Tibial nerve (tissue), 4 donors: Measurements from ENCODE around the gene ACVR1B. TPM values are rescaled to one million over a fixed set of nuclear protein-coding genes. Genes with fewer than 3 reads are reported as not detected.
A peak's percentile ranks its signal among the peaks of the same experiment; 100 is the strongest.

Source experiments
- DNase-seq, 2 donors: peaks; one replicate each; pipeline ENCODE4 v3.0.0-alpha.2; 2019; ENCODE audit warnings: low spot score in 2 of 2
- H3K27ac ChIP-seq, 4 donors: fragments of 200-600 bp; sonication (generic) in 3 of 4; one replicate each; pipeline ENCODE4 v1.5.1; 2017 to 2019; ENCODE audit warnings: mild to moderate bottlenecking in 1 of 4
- H3K27me3 ChIP-seq, 2 donors: fragments of 200-600 bp; sonication (generic) in 1 of 2; one replicate each; pipeline versions ENCODE4 v1.5.1 to v1.6.0; 2017 to 2019
- H3K36me3 ChIP-seq, 3 donors: fragments of 200-600 bp; sonication (generic); one replicate each; pipeline ENCODE4 v1.5.1; 2018 to 2019
- H3K4me1 ChIP-seq, 4 donors: fragments of 200-600 bp; sonication (generic) in 3 of 4; one replicate each; pipeline ENCODE4 v1.5.1; 2017 to 2019
- H3K4me3 ChIP-seq, 4 donors: fragments of 200-600 bp; sonication (generic) in 3 of 4; one replicate each; pipeline ENCODE4 v1.5.1; 2017 to 2019; ENCODE audit warnings: mild to moderate bottlenecking in 1 of 4, moderate library complexity in 1 of 4
- H3K9me3 ChIP-seq, 4 donors: fragments of 200-600 bp; sonication (generic) in 3 of 4; one replicate each; pipeline ENCODE4 v1.5.1; 2017 to 2019
- CTCF ChIP-seq, 5 experiments: fragments of 200-600 bp in 3 of 5; fragments of 450-650 bp in 2 of 5; sonication (generic) in 3 of 5; IDR thresholded peaks; one replicate each; pipeline ENCODE4 v1.5.1; 2016 to 2019; ENCODE audit warnings: antibody characterized with exemption in 5 of 5, mild to moderate bottlenecking in 3 of 5, moderate library complexity in 2 of 5
- EP300 ChIP-seq, 2 donors: sonication (generic); formaldehyde crosslinking; IDR thresholded peaks; one replicate each; pipeline ENCODE4 v1.6.1; 2017; ENCODE audit warnings: antibody characterized with exemption in 2 of 2, mild to moderate bottlenecking in 1 of 2
- POLR2A ChIP-seq, 2 donors: fragments of 450-650 bp; IDR thresholded peaks; one replicate each; pipeline ENCODE4 v1.6.1; 2017; ENCODE audit warnings: antibody characterized with exemption in 2 of 2, mild to moderate bottlenecking in 2 of 2, moderate library complexity in 2 of 2
- WGBS, 2 donors: methylation state at CpG; one replicate each; pipeline ENCODE4 v1.1.5; 2018; 5-methylcytosine and 5-hydroxymethylcytosine counted together
- total RNA-seq, 4 donors: library from RNA; depleted of rRNA; stranded (reverse); fragments of >200 nt; gene quantifications; one replicate each; pipeline ENCODE4 v1.1.0, GENCODE V29; 2016

Gene ACVR1B
- total RNA-seq, 4 donors from 2014 or later = 11.6 to 19.8 (median 17.1) TPM

- H3K4me1 ChIP-seq = peaks cover 0 to 65% (median 43%) of the 10 kb centered on the region in 4 donors
- 46 to 58% methylated on average over 7 to 10 of the region's 10 CpGs for WGBS, 2 donors
- peak overlapping the region; percentile 88 to 96 (median 93) for H3K27ac ChIP-seq
- DNase-seq = no peak
- H3K9me3 ChIP-seq = no peaks in the 10 kb centered on the region
- peak overlapping the region in 2 of 4 donors; percentile 69 to 81 for H3K4me3 ChIP-seq
- no peaks in the 10 kb centered on the region for H3K27me3 ChIP-seq
- TF ChIP-seq POLR2A (IDR thresholded peaks at IDR 0.05) (no peak), CTCF (IDR thresholded peaks at IDR 0.05) (no peak), EP300 (IDR thresholded peaks at IDR 0.05) (no peak)
- H3K36me3 ChIP-seq = peaks cover 0 to 32% (median 2%) of the 10 kb centered on the region in 3 donors
These were observed 57.7 kb downstream of the ACVR1B start for GRCh38 chr12:52009081-52009751.

GRCh38 chr12:52010152-52010622, 58.7 kb downstream of the ACVR1B start:
- Histone ChIP-seq H3K4me1 (peaks cover 0 to 58% (median 40%) of the 10 kb centered on the region in 4 donors), H3K4me3 (peak overlapping the region in 3 of 4 donors; percentile 12 to 69 (median 13)), H3K9me3 (no peaks in the 10 kb centered on the region), H3K27me3 (no peaks in the 10 kb centered on the region), H3K27ac (peak overlapping the region; percentile 88 to 96 (median 93)), H3K36me3 (peaks cover 0 to 39% (median 2%) of the 10 kb centered on the region in 3 donors)
- peak in 2 of 5 experiments; percentile 11 to 36 for TF ChIP-seq CTCF (IDR thresholded peaks at IDR 0.05)
- TF ChIP-seq EP300 (IDR thresholded peaks at IDR 0.05) = peak; percentile 86 to 90
- peak in 1 of 2 donors; percentile 60 for TF ChIP-seq POLR2A (IDR thresholded peaks at IDR 0.05)
- 5% methylated on average over 10 to 11 of the region's 11 CpGs for WGBS, 2 donors
- peak; percentile 67 to 76 for DNase-seq

GRCh38 chr12:52010692-52011601, 59.4 kb downstream of the ACVR1B start:
- peaks cover 0 to 57% (median 37%) of the 10 kb centered on the region in 4 donors for H3K4me1 ChIP-seq
- peak overlapping the region; percentile 88 to 96 (median 93) for H3K27ac ChIP-seq
- H3K4me3 ChIP-seq = peak overlapping the region in 3 of 4 donors; percentile 12 to 69 (median 13)
- 25 to 32% methylated on average over 6 to 8 of the region's 8 CpGs for whole genome bisulfite sequencing, 2 donors
- peaks cover 0 to 44% (median 2%) of the 10 kb centered on the region in 3 donors for H3K36me3 ChIP-seq
- no peak for DNase-seq
- H3K9me3 ChIP-seq = no peaks in the 10 kb centered on the region
- no peak for TF ChIP-seq EP300 (IDR thresholded peaks at IDR 0.05)
- no peak for TF ChIP-seq CTCF (IDR thresholded peaks at IDR 0.05)
- no peak for TF ChIP-seq POLR2A (IDR thresholded peaks at IDR 0.05)
- no peaks in the 10 kb centered on the region for H3K27me3 ChIP-seq

- peaks cover 0 to 50% (median 32%) of the 10 kb centered on the region in 4 donors for H3K4me1 ChIP-seq
- H3K4me3 ChIP-seq = no peak overlapping the region
- WGBS, 2 donors = 91% methylated on average over 8 of the region's 8 CpGs
- no peak for DNase-seq
- H3K36me3 ChIP-seq = peaks cover 0 to 44% (median 2%) of the 10 kb centered on the region in 3 donors
- H3K9me3 ChIP-seq = no peaks in the 10 kb centered on the region
- no peak for TF ChIP-seq CTCF (IDR thresholded peaks at IDR 0.05)
- no peak for TF ChIP-seq POLR2A (IDR thresholded peaks at IDR 0.05)
- TF ChIP-seq EP300 (IDR thresholded peaks at IDR 0.05) = no peak
- peak overlapping the region; percentile 88 to 96 (median 93) for H3K27ac ChIP-seq
- H3K27me3 ChIP-seq = no peaks in the 10 kb centered on the region
These were observed 60.2 kb downstream of the ACVR1B start for GRCh38 chr12:52011602-52012214.
